ENCODE measurements around the gene PRICKLE4.
"Not testable (repeated sequence)": the region's sequence is repeated elsewhere in the genome, so short reads cannot be mapped to it uniquely, and the experiment has no call there.

PRICKLE4 gene

DNA sequence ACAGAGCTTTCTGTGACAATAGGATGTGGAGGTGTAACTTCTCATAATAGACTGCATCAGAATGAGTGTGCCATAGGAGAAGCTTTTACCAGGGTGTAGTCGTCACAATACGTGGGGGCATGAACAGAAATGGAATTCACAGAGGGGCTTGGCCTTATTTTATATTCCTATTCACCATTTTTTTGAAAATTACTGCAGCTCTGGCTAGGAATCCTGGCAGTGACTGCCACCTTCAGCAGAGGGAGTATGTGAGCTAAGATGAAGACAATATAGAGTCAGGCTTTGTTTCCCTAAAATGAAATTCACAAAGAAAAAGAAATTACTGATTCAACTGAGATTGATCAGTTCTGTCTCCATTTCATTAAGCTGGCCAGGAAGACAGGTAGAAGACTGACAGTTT lies 20.8 kb downstream of the PRICKLE4 start:
- H3K4me3 ChIP-seq (ENCODE audit: control insufficient read depth, low read depth, low read length) = no peak overlapping the region
- no peak for DNase-seq (ENCODE audit: low read depth)
- TF ChIP-seq, protein P1, sequence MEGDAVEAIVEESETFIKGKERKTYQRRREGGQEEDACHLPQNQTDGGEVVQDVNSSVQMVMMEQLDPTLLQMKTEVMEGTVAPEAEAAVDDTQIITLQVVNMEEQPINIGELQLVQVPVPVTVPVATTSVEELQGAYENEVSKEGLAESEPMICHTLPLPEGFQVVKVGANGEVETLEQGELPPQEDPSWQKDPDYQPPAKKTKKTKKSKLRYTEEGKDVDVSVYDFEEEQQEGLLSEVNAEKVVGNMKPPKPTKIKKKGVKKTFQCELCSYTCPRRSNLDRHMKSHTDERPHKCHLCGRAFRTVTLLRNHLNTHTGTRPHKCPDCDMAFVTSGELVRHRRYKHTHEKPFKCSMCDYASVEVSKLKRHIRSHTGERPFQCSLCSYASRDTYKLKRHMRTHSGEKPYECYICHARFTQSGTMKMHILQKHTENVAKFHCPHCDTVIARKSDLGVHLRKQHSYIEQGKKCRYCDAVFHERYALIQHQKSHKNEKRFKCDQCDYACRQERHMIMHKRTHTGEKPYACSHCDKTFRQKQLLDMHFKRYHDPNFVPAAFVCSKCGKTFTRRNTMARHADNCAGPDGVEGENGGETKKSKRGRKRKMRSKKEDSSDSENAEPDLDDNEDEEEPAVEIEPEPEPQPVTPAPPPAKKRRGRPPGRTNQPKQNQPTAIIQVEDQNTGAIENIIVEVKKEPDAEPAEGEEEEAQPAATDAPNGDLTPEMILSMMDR (IDR thresholded peaks at IDR 0.05; ENCODE audit: control insufficient read depth, insufficient read depth, low read depth, low read length, missing control alignments) = peak; percentile 71

- TF ChIP-seq, protein P1 (IDR thresholded peaks at IDR 0.05; ENCODE audit: control insufficient read depth, insufficient read depth, low read depth, low read length, missing control alignments) = no peak
- no peak for DNase-seq (ENCODE audit: low read depth)
- H3K4me3 ChIP-seq (ENCODE audit: control insufficient read depth, low read depth, low read length) = no peak overlapping the region
These were observed 25.5 kb downstream of the PRICKLE4 start for GRCh38 chr6:41805830-41806774.

DNA sequence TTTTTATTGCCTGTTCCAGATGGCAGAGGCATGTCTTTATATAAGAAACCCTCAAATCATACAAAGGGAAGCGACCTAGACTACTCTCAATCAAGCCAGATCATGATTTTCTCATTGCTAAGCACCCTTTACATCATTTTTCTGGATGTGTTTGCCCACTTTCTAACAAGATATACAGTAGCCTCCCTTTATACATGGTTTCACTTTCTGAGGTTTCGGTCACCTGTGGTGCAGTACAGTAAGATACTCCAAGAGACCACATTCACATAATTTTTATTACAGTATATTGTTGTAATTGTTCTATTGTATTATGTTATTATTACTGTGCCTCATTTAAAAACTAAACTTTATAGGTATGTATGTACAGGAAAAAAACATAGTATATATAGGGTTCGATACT lies 30.5 kb downstream of the PRICKLE4 start:
- TF ChIP-seq, protein P1 (IDR thresholded peaks at IDR 0.05; ENCODE audit: control insufficient read depth, insufficient read depth, low read depth, low read length, missing control alignments) = no peak
- DNase-seq (ENCODE audit: low read depth) = no peak
- H3K4me3 ChIP-seq (ENCODE audit: control insufficient read depth, low read depth, low read length) = no peak overlapping the region

- H3K4me3 ChIP-seq (ENCODE audit: control insufficient read depth, low read depth, low read length); DNase-seq (ENCODE audit: low read depth): not testable (repeated sequence)
These were observed 31.4 kb downstream of the PRICKLE4 start for GRCh38 chr6:41811946-41812345.

DNA sequence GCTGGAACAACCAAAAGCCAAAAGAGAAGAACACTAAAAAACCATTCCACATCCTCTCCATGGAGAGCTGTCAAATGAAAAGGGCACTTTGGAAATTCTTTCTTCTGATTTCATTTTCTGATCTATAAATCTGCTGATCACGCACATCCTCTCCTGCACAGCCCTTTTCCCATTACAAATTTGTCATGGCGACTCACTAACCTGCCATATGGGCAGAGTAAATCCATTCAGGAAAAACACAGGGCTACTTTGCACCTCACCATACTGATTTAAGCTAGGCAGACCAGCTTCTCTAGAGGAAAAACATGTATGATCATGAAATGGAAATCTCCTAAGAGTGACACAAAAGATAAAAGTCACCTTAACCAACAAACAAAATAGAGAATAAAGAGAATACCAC lies 32.9 kb downstream of the PRICKLE4 start:
- H3K4me3 ChIP-seq (ENCODE audit: control insufficient read depth, low read depth, low read length) = no peak overlapping the region
- DNase-seq (ENCODE audit: low read depth) = no peak
- TF ChIP-seq, protein P1 (IDR thresholded peaks at IDR 0.05; ENCODE audit: control insufficient read depth, insufficient read depth, low read depth, low read length, missing control alignments) = no peak

GRCh38 chr6:41813956-41814355 lies 33.4 kb downstream of the PRICKLE4 start:
- H3K4me3 ChIP-seq (ENCODE audit: control insufficient read depth, low read depth, low read length) = no peak overlapping the region
- TF ChIP-seq, protein P1 (IDR thresholded peaks at IDR 0.05; ENCODE audit: control insufficient read depth, insufficient read depth, low read depth, low read length, missing control alignments) = no peak
- DNase-seq (ENCODE audit: low read depth) = no peak

DNA sequence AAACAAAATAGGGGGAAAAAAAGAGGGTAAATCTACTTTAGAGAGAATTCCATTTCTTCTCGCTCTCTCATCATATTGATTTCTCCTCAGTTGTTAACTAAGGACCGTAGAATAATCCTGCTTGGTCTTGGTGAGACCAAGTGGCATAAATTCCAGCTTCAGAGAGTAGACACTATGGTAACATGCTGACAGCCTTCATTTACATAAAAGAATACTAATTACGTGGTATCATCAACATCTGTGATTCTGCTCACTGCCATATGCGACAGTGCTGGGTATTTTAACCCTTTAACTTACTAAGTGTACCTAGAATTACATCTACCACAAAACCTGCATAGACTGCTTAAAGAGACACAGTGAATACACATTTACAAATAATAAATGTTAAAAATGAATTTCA lies 34.0 kb downstream of the PRICKLE4 start:
- DNase-seq (ENCODE audit: low read depth) = no peak
- TF ChIP-seq, protein P1 (IDR thresholded peaks at IDR 0.05; ENCODE audit: control insufficient read depth, insufficient read depth, low read depth, low read length, missing control alignments) = no peak
- H3K4me3 ChIP-seq (ENCODE audit: control insufficient read depth, low read depth, low read length) = no peak overlapping the region
